ENCODE measurements around the gene RAPH1.

RAPH1 gene, protein sequence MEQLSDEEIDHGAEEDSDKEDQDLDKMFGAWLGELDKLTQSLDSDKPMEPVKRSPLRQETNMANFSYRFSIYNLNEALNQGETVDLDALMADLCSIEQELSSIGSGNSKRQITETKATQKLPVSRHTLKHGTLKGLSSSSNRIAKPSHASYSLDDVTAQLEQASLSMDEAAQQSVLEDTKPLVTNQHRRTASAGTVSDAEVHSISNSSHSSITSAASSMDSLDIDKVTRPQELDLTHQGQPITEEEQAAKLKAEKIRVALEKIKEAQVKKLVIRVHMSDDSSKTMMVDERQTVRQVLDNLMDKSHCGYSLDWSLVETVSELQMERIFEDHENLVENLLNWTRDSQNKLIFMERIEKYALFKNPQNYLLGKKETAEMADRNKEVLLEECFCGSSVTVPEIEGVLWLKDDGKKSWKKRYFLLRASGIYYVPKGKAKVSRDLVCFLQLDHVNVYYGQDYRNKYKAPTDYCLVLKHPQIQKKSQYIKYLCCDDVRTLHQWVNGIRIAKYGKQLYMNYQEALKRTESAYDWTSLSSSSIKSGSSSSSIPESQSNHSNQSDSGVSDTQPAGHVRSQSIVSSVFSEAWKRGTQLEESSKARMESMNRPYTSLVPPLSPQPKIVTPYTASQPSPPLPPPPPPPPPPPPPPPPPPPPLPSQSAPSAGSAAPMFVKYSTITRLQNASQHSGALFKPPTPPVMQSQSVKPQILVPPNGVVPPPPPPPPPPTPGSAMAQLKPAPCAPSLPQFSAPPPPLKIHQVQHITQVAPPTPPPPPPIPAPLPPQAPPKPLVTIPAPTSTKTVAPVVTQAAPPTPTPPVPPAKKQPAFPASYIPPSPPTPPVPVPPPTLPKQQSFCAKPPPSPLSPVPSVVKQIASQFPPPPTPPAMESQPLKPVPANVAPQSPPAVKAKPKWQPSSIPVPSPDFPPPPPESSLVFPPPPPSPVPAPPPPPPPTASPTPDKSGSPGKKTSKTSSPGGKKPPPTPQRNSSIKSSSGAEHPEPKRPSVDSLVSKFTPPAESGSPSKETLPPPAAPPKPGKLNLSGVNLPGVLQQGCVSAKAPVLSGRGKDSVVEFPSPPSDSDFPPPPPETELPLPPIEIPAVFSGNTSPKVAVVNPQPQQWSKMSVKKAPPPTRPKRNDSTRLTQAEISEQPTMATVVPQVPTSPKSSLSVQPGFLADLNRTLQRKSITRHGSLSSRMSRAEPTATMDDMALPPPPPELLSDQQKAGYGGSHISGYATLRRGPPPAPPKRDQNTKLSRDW

DNA sequence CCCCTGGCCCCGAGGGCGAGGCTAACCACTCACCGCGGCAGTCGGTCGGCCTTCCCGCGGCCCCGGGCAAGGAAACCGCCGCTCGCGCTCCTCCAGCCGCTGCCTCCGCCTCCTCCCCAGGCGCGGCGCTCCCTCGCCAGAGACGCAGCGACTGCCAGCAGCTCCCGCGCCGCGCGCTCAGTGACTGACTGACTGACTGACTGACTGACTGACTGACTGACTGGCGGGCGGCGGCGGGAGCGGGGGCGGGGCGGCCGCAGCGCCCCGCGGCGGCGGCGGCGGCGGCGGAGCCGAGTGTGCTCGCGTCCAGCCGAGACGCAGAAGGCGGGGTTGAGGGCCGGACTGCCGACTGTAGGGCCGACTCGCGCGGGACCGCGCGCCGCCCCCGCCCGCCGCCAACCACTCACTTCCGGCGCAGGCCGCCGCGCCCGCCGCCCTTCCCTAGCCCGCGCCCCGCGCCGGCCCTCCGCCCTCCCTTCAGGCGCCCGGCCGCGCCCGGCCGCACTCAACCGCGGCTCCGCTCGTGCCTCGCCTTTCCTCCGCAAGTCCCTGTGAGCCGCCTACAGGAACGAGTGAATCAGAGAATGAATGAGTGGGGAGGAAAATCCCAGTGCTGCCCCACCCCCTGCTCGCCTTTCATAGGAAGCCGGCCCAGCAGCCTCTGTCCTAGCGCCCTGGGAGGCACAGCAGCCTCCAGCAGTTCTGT lies at the start of gene RAPH1:
RAPH1 (minus strand) TSS at position 224 of the 706 bp plus-strand sequence. CDS start 39,948 bp downstream, outside the sequence.
- peak; percentile 25 for DNase-seq (ENCODE audit: low read depth)

DNA sequence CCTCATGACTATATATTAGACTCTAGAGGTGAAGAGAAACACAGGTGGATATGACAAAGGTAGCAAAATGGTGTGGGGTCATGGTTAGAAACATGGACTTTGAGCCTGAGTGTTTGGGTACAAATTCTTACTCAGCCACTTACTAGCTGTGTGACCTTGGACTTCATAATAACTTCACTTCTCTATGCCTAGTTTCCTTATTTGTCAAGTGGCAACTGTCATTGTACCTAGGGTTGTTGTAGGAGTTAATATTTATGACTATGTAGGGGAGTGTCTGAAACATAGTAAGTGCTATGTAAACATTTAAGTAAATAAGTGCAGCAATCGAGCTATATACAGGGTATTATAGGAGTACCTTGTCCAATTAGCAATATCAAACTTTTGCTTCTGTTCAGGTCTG lies 49.7 kb upstream of the RAPH1 start:
- no peak for DNase-seq (ENCODE audit: low read depth)

DNA sequence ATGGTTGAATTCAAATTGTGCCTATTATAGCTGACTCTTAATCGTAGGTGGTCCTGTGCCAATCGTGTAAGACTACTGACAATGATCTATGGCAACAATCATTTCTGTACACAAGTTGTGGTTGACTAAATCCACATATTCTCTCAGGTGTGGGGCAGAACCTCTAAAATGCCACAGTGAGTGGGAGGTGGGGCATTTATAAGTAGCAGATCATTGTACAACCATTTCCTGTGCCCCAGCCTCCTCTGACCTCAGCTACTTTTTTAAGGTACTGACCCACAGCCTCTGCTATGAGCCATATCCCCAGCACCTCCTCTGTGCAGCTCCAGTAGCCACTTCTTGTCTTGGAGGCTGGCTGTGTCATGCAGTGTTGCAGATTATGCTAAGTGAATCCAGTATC lies 48.6 kb upstream of the RAPH1 start:
- no peak for DNase-seq (ENCODE audit: low read depth)

DNA sequence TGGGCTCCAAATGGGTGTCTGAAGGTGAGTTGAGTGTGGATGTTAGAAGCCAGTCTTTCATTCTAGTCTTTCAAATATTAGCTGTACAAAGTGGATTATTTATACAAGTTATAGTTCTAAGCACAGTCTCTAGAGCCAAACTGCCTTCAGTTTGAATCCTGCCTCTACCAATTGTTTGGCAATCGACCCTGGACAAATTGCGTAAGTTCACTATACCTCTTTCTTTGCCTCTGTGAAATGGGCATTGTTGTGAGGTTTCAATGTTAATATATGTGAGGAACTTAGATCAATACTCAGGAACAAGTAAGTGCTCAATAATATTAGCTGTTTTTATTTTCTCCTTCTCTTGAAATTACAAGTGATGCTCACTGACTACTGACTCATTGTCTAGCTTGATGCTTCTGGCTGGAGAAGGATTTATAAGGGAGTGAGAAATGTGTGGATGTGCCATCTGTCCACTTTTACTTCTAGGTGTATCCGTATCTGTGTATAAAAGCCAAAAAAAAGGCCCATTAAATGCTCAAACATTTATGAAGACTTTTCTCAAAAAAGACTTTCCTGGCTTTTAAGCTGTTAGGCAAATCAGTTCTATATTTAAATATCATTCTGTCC lies 48.1 kb upstream of the RAPH1 start:
- DNase-seq (ENCODE audit: low read depth): no peak

DNA sequence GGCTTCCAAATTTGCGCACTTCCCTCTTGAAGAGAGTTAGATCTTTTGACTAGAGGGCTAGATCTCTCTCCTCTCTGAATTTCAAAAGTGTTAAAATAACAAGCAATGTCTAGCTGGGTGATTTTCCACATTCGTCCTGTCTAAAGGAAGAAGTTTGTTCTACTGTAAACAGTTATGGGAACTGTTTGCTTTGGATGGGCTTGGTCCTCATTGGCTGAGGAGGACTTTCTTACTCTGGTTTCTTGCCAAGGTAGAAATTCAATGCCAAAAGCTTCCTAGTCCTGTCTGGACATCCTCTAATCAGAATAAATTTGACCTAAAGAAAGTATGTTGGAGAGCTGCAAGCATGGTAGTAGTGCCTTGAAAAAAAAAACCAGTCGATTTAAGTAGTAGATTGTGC lies 47.4 kb upstream of the RAPH1 start:
- DNase-seq (ENCODE audit: low read depth): no peak

DNA sequence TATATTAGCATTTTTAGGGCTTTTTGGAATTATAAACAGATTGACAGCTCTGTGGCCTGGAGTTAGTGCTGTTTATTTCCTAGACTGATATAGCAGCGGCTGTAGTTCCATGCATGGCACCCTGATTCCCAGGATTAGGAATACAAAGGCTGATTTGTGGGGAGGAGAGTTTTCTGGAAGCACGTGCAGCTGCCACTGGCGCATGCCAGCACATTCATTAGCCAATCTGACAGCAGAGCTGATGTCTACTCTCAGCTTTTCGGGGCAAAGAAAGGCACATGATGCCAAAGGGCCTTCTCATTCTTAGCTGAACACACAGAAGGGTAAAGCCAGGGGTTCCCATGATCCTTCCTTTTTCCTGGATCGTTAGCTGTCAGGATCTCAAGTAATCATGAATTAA lies 45.7 kb upstream of the RAPH1 start:
- no peak for DNase-seq (ENCODE audit: low read depth)

DNA sequence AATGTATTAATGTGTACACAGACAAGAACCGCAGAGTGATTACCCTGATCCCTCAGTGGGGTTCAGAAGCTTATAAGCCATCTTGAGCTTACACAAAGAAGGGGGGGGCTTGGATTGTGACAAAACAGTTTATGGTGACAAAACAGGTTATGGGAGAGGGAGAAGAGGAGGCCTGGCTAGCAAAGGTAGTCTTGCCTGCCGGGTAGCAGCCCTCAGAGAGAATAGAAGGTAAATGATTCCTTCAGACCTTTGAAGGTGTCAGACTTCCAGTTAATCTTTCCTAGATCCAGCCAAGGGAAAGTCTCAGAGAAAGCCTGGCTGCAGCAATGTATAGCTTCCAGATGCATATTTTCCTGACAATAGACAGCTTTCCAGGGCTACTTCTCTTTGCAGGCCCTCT lies 44.6 kb upstream of the RAPH1 start:
- DNase-seq (ENCODE audit: low read depth): no peak

DNA sequence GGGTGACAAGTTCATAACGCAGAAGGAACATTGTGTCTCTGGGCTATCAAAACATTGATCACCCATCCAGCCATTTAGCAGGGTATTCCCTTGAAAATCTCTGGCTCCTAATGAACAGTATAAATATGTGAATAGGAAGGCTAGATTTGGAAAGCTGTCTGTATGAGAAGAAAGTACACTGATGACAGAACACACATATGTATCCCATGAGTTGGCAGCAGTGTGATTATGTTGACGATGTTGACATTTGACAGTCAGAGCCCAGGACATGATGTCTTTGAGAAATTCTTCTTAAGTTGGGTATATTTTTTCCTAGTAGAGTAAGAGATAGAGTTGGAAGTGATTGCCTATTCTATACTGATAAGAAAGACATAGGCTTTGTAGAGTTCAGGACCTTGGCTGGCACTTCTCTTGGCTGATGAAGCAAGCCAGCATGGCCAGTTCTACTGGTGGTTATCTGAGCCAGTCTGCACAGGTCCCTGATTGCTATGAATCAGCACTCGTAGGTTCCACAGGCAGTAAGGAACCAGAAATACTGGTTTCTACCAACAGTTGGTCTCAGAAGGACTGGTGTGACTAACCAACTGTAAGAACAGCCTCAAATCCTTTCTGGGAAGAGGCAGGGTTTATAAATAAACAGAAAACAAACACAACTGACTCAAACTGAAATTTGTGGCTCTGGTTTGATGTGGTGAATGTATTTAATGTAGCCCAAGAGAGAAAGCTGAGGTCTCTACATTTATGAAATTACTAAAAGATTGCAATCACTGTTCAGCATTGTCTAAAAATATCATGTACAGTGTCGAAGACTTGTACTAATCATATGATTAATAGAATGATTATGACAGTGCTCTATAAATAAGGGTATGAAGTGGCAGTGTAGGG lies 43.9 kb upstream of the RAPH1 start:
- peak; percentile 65 for DNase-seq (ENCODE audit: low read depth)

DNA sequence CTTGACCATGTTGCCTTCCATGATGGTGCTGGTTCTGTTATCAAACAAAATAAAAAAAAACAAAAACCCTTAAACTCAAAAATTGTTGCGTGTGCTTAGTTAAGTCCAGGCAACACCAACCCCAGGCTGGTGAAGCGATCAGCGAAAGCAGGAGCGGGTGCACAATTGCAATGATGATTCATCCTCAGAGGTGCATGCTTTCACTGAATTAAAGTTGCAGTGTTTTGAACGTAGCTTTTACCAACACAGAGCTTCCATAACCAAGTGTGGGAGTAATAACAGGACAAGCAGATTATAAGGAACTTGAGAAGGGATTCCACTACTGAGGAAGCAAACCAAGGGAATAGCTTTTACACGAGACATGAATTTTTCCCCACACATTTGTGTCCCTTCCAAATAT lies 39.7 kb upstream of the RAPH1 start:
- no peak for DNase-seq (ENCODE audit: low read depth)

DNA sequence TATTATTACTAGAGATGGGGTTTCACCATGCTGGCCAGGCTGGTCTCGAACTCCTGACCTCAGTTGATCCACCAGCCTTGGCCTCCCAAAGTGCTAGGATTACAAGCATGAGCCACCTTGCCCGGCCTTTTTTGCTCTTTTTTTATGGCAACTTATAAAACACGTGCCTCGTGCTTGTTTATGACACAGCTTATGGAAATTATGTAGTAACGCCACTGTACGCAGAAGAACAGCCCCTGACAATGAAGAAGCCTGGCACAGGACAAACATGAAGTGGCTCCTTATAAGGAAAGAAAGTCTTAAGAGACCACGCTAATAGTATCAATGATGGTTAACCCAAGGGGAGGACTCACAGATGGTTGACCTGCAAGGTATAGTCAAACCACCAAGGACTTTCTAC lies 37.2 kb upstream of the RAPH1 start:
- no peak for DNase-seq (ENCODE audit: low read depth)

DNA sequence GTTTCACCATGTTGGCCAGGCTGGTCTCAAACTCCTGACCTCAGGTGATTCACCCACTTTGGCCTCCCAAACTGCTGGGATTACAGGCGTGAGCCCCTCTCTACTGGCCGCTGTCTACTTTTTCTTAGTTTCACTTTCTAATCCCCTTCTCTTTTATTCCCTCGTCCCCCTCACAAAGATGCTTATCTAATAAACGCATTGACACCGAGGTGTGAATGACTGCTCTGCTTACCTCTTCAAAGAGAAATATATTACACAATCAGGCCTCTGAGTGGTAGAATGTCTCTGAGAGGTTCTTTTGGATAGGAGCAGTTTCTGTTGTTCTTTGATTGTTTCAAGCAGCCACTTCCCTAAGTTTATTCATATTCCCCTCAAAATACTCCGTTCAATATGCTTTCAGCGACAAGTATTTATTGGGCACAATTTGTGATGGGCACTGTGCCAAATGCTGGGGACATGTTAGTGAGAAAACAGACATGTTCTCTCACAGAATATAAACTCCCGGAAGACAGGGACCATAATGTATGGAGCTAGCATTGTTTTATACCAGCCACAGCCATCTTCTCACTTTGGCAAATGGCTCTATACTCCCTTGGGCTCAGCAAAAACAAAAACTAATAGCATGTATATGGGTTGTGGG lies 34.7 kb upstream of the RAPH1 start:
- DNase-seq (ENCODE audit: low read depth): no peak

DNA sequence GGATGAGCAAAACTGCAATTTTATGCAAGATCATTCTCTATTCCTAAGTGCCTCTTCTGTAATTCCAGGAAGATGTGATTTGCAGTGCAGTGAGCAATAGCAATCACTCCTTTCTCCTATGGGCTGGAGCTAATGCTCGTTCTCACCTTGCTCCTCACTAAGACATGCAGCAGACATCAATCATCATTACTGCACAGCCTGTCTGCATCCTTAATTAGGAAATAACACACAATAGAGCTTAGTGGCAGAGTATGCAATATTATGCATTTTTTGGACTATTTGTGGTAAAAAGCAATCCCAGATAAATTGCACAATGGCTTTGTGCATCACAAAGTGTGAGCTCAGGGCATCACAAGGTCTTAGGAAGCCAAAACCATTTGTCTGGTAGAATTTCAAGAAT lies 32.6 kb upstream of the RAPH1 start:
- peak; percentile 61 for DNase-seq (ENCODE audit: low read depth)

DNA sequence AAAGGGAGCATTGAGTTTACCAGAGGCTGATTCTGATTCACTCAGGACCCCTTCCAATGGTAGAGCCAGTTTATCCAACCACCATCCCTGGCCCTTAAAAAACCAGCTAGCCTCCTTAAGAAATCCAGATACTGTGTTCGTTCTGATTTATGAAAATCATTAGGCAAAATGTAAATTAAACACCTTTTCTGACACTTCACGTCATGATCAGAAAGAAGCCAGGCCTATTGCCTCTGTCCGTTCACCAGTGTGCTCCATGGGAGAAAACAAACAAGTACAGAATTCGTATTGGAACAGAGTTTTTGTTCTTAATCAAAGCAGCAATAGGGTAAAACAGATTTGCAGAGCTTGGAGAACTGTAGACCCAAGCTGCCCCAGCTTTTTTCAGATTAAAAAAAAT lies 31.1 kb upstream of the RAPH1 start:
- DNase-seq (ENCODE audit: low read depth): no peak

DNA sequence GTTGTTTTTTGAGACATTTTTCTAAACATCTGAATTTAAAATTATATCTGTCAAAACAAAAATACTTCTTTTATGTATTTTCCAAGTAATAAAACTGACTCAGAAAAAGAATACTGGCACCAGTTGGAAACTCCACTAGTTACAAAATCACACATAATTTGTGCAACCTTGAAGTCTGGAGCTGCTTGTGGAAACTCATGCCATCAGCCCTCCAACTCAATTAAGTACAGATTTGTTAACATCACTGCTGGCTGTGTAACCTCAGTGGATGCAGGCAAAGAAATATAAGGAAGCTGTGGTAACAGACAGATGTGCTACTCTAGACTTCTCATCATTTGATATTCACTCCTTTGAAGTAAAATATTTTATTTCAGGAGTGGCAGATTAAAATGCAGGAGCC lies 30.0 kb upstream of the RAPH1 start:
- no peak for DNase-seq (ENCODE audit: low read depth)

DNA sequence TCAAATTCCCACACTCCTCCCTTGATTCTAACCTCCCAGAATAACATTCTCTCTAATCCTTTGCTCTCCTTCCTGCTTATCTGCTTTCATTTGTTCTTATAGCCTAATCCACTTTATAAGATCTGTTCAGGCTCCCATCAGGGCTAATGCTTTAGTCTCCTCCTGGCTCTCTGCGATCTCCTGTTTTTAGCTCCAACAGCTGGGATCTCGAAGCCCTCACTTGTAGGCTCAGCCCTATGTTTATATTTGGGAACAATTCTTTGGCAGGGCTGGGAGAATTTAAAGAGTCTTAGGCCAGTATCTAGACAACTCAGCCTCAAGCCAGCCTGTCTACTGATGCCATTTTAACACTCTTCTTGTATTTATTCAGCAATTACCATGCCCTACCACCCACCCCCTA lies 27.2 kb upstream of the RAPH1 start:
- DNase-seq (ENCODE audit: low read depth): no peak

DNA sequence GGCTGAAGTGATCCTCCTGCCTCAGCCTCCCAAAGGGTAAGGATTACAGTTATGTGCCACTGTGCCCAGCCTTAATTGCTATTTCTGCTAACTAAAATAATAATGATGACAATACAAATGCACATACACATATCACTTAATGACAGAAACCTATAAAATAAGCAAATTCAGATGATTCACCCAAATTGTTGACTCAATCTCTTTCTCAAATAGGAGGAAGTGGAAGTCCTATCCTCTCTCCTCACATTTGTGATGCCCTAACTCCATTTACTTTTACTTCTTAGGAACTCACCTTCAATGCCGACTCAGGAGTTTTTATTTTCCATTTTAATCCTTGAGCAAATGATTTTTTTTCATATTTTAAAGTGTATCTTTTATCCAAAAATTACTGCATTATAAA lies 24.5 kb upstream of the RAPH1 start:
- no peak for DNase-seq (ENCODE audit: low read depth)

DNA sequence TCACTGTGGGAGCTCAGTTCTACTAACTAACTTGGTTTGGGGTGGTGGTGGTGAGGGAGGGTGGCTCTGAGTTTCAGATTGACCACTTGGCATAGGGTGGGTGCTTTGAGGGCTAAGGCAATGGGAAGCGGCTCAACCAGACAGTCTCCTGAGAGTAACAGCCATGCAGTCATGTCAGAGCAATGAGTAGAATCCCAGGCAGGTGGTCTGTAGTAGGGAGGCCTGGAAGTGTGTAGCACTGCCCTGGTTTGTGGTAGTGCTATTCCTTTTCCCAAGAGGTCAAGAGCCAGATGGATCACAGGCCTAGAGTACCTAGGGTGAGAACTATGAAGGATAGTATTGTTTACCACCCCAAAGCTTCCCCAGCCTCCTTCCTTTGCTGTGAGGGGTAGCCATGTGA lies 18.7 kb upstream of the RAPH1 start:
- no peak for DNase-seq (ENCODE audit: low read depth)

DNA sequence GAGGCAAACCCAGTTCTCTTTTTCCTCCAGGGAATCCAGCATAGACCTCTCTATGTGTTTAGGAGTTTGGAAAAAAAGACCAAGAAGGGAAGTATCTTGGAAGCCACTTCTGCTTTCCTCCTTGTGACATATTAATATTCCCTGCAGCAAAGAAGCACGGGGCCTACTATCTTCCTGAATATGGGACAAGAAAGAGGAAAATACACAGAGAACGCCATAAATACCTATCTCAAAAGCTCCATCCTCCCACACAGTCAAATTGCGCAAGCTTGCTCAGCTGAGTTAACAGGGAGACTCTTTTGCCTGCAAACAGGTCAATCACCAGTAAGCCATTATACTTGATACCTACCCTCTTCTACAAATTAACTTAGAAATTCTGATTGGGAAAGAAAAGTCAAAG lies 16.7 kb upstream of the RAPH1 start:
- no peak for DNase-seq (ENCODE audit: low read depth)

DNA sequence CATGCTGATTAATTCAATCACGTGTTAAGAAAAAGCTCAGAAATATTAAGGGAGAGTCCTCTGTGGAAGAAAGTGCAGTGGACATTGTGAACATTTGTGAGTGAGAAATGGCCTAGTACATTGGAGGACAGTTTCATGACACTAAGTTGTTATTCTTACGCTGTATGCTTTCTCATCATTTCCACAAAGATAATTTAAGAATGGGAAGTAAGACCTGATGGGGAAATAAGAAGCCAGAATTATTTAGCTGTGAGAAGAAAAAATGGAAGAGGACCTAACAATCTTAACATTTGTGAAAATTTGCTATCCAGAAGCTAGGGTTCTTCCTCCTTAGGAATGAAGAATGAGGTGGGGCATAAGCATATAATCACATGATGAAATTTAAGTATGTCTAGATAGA lies 15.2 kb upstream of the RAPH1 start:
- DNase-seq (ENCODE audit: low read depth): no peak

DNA sequence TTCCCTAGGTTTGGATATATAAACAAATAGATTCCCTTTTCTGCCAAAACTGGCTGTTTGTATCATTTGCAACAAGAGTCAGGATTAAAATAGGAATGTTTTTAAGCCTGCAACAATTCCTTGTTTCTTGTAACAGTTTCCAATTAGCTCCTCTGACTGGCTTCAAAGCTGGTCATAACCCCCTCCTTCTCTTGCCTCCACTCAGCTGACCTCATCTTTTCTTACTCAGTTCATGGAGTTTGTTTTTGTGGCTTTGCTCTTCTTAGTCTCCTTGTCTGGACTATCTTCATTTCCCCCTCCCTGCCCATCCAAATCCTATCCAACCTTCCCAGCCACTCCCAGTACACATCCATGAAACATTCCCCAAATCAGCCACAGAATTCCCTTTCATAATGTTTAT lies 14.3 kb upstream of the RAPH1 start:
- DNase-seq (ENCODE audit: low read depth): peak; percentile 27
